ENCODE measurements around the gene CPLX1.

Gene CPLX1

GRCh38 chr4:825971-826330, at the start of gene CPLX1:
TSS of gene CPLX1 (minus strand) at chr4:826129. CDS start at chr4:824522, 1,607 bp downstream.
- DNase-seq = peak; percentile 45

GRCh38 chr4:874971-875817, 49.3 kb upstream of the CPLX1 start:
- DNase-seq = no peak

GRCh38 chr4:874056-874455, 48.1 kb upstream of the CPLX1 start:
- no peak for DNase-seq

- DNase-seq = no peak
Measured at GRCh38 chr4:872241-872981, 46.5 kb upstream of the CPLX1 start.

- no peak for DNase-seq
Measured at GRCh38 chr4:871484-871883, 45.6 kb upstream of the CPLX1 start.

- no peak for DNase-seq
Measured at GRCh38 chr4:870951-871350, 45.0 kb upstream of the CPLX1 start.

GRCh38 chr4:869776-870175, 43.8 kb upstream of the CPLX1 start:
- no peak for DNase-seq

GRCh38 chr4:868421-868820, 42.5 kb upstream of the CPLX1 start:
- no peak for DNase-seq

- no peak for DNase-seq
Measured at GRCh38 chr4:867526-868250, 41.8 kb upstream of the CPLX1 start.

GRCh38 chr4:866761-867390, 40.9 kb upstream of the CPLX1 start:
- DNase-seq = no peak

GRCh38 chr4:866068-866760, 40.3 kb upstream of the CPLX1 start:
- DNase-seq = no peak

- DNase-seq = no peak
Measured at GRCh38 chr4:865572-865971, 39.6 kb upstream of the CPLX1 start.

GRCh38 chr4:865121-865465, 39.2 kb upstream of the CPLX1 start:
- DNase-seq = no peak

- DNase-seq = no peak
Measured at GRCh38 chr4:864456-865120, 38.7 kb upstream of the CPLX1 start.

GRCh38 chr4:860561-860960, 34.6 kb upstream of the CPLX1 start:
- no peak for DNase-seq

GRCh38 chr4:859496-859895, 33.6 kb upstream of the CPLX1 start:
- no peak for DNase-seq

GRCh38 chr4:858831-859451, 33.0 kb upstream of the CPLX1 start:
- no peak for DNase-seq

GRCh38 chr4:858041-858481, 32.1 kb upstream of the CPLX1 start:
- DNase-seq = no peak

- no peak for DNase-seq
Measured at GRCh38 chr4:857461-857860, 31.5 kb upstream of the CPLX1 start.

- DNase-seq = no peak
Measured at GRCh38 chr4:856225-856901, 30.4 kb upstream of the CPLX1 start.

- no peak for DNase-seq
Measured at GRCh38 chr4:855880-856224, 29.9 kb upstream of the CPLX1 start.

Measured in hematopoietic multipotent progenitor cell treated with erythropoietin and hydrocortisone succinate and interleukin-3 and kit ligand, for 6 days (in vitro differentiated cells).